ENCODE measurements around the gene C3orf70.

C3orf70 gene

DNA sequence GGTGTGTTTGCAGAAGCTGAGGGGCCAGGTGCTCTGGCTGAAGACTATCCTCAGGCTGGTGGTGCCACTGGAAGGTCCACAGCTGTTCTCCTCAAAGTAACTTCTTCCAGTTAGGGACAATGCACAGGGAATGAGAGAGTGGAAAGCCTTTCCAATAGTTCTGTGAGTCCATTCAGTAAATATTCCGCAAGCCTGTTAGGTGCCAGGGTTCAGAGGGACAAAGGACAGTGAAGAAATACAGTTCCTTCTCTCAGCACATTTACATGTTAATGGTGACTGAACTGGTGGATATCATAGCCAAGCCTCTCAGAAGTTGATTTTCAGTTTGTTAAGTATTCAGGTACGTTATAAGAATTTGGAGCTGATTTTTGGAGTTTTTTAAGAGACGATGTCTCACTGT, 122.5 kb downstream of the C3orf70 start:
- no peak overlapping the region for H3K4me3 ChIP-seq (replicated peaks; ENCODE audit: low read depth, low read length)
- no peaks in the 10 kb centered on the region for H3K27me3 ChIP-seq (replicated peaks; ENCODE audit: control insufficient read depth, insufficient read depth, low read length)
- H3K36me3 ChIP-seq (ENCODE audit: control insufficient read depth, insufficient read depth, low read length) = no peaks in the 10 kb centered on the region; the same call in 1 of the 2 replicates
- DNase-seq (ENCODE audit: extremely low read depth, insufficient read length) = no peak
- TF ChIP-seq, protein P1, sequence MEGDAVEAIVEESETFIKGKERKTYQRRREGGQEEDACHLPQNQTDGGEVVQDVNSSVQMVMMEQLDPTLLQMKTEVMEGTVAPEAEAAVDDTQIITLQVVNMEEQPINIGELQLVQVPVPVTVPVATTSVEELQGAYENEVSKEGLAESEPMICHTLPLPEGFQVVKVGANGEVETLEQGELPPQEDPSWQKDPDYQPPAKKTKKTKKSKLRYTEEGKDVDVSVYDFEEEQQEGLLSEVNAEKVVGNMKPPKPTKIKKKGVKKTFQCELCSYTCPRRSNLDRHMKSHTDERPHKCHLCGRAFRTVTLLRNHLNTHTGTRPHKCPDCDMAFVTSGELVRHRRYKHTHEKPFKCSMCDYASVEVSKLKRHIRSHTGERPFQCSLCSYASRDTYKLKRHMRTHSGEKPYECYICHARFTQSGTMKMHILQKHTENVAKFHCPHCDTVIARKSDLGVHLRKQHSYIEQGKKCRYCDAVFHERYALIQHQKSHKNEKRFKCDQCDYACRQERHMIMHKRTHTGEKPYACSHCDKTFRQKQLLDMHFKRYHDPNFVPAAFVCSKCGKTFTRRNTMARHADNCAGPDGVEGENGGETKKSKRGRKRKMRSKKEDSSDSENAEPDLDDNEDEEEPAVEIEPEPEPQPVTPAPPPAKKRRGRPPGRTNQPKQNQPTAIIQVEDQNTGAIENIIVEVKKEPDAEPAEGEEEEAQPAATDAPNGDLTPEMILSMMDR (IDR thresholded peaks at IDR 0.05; ENCODE audit: insufficient read depth, low read length, poor library complexity, severe bottlenecking) = no peak

DNA sequence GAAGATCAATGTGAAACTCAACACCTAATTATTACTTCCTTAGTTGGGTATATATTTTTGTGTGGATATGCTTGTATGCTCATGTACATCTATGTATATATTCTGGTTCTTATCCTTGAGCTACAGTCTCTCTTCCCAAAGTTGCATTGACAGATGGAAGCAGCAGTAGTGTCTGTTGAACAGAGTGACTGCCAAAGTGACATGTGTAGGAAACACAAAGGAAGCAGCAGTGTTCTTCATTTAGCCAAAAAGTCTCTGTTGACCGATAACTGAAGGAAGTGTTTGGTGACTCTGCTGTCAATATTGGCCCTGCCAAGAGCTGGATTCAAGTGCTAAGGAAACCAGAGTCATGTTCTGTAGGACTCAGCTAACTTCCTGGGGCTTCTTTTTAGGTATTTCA, 123.8 kb downstream of the C3orf70 start:
- Histone ChIP-seq H3K27me3 (replicated peaks; ENCODE audit: control insufficient read depth, insufficient read depth, low read length) (no peaks in the 10 kb centered on the region), H3K36me3 (ENCODE audit: control insufficient read depth, insufficient read depth, low read length) (no peaks in the 10 kb centered on the region; the same call in 1 of the 2 replicates), H3K4me3 (replicated peaks; ENCODE audit: low read depth, low read length) (no peak overlapping the region)
- TF ChIP-seq, protein P1 (IDR thresholded peaks at IDR 0.05; ENCODE audit: insufficient read depth, low read length, poor library complexity, severe bottlenecking) = no peak
- DNase-seq (ENCODE audit: extremely low read depth, insufficient read length) = no peak

DNA sequence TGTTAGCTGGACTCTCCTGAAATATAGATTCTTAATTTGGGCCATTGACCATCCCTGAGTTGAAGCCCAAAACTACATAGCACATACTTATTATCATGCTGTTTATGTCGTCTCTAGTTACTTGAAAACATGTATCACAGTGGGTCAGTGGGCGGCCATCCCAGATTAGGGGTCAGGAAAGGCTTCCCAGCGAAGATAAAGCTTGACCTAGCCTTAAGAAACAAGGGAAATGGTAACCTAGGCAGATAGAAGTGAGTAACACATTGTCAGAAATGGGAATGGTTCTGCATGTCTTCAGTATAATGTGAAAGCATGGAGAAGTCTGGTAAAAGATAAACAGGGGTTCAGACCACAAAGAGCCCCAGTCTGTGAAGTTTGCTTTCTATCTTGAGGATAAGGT, 124.7 kb downstream of the C3orf70 start:
- Histone ChIP-seq H3K4me3 (replicated peaks; ENCODE audit: low read depth, low read length) (no peak overlapping the region), H3K27me3 (replicated peaks; ENCODE audit: control insufficient read depth, insufficient read depth, low read length) (no peaks in the 10 kb centered on the region), H3K36me3 (ENCODE audit: control insufficient read depth, insufficient read depth, low read length) (no peaks in the 10 kb centered on the region; the same call in 1 of the 2 replicates)
- TF ChIP-seq, protein P1 (IDR thresholded peaks at IDR 0.05; ENCODE audit: insufficient read depth, low read length, poor library complexity, severe bottlenecking) = no peak
- DNase-seq (ENCODE audit: extremely low read depth, insufficient read length) = no peak
